NK-92 (cell line): Measurements from ENCODE around the gene SSTR4.

Experiments used
- DNase-seq: peaks from one replicate; lab custom pipeline; 2025; ENCODE audit not compliant: unreplicated experiment; lab: John Stamatoyannopoulos, UW

Gene SSTR4

GRCh38 chr20:23085436-23086055, 50.4 kb downstream of the SSTR4 start:
- no peak for DNase-seq

- DNase-seq = no peak
Measured at GRCh38 chr20:23086056-23086566, 51.0 kb downstream of the SSTR4 start, which contains the start of gene CD93. TSS of gene CD93 (minus strand) at chr20:23086324. CDS start at chr20:23086192, 132 bp downstream.

- DNase-seq = no peak
Measured at GRCh38 chr20:23086931-23087411, 51.9 kb downstream of the SSTR4 start.

- DNase-seq = no peak
Measured at GRCh38 chr20:23087587-23088251, 52.6 kb downstream of the SSTR4 start.
